ENCODE measurements around the gene NECTIN3. TPM values are rescaled to one million over a fixed set of nuclear protein-coding genes. Genes with fewer than 3 reads are reported as not detected.

The NECTIN3 gene
- total RNA-seq, 8 experiments from 2014 or later, result 17.1 to 93.0 (median 31.4) TPM

DNA sequence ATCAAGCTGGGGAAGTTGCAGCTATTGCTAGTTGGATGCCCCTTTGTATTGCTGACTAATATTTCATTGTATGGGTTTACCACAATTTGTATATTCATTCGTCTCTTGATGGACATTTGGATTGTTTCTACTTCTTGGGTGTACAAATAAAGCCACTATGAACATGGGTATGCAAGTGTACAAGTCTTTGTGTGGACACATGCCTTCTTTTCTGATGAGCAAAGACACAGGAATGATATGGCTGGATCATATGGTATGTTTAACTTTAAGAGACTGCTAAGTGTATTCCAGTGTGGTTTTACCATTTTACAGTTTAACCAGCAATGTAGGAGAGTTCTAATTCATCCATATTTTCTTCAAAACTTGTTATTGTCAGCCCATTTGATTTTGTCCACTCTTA is 32.2 kb downstream of the NECTIN3 start:
- ATAC-seq (replicated peaks in 6 of 8), result no peak
- no peak overlapping the region for H3K4me3 ChIP-seq
- H3K4me1 ChIP-seq (replicated peaks in 1 of 2), result no peaks in the 10 kb centered on the region
- H3K27ac ChIP-seq, result no peak overlapping the region
- in situ Hi-C loops (cut with MboI; ENCODE audit: low pct_unique_long_range_greater_than_20kb in 2 of 9, low sequenced_read_pairs in 9 of 9, unreplicated experiment in 9 of 9), result no loop called here
- 50 to 100% (median 83%) methylated on average over 1 of the region's 1 CpG; no CpG with 5 or more reads in 3 of the 10 experiments for WGBS, 10 experiments

DNA sequence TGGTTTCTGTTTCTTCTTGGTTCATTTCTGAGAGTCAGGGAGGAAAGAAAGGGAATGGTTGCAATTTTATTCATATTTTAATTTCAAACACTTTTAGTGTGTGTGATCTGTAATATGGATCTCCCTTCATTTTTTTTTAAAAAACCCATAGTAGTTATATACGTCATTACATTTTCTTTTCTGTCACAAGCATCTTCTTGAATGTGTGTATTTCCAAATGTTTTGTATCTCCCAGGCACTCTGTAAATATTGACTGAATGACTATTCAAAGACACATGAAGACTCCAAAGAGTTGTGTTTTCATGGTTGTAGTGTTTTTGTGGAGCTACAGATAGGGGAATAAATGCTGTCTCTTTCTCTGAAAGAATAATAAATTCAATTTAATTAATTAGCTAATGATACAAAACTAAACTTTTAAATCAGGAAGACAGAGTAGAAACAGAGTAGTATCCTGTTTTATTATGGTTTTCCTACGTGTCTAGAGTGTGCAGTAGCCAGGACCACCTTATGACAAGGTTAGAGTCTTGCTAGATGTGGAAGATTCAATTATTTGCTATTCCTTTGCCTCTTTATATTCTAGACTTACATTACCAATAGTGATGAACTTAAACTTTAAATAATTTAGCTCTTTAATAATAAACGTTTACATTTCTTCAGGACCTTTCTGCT is 35.5 kb downstream of the NECTIN3 start:
- Histone ChIP-seq H3K4me3 (no peak overlapping the region), H3K4me1 (replicated peaks in 1 of 2) (no peaks in the 10 kb centered on the region), H3K27ac (no peak overlapping the region)
- peak in 2 of 8 experiments; percentile 25 to 94 for ATAC-seq (replicated peaks in 6 of 8)
- 44 to 100% (median 75%) methylated on average over 1 to 3 of the region's 3 CpGs for WGBS, 10 experiments
- in situ Hi-C loops (cut with MboI; ENCODE audit: low pct_unique_long_range_greater_than_20kb in 2 of 9, low sequenced_read_pairs in 9 of 9, unreplicated experiment in 9 of 9), result no loop called here

DNA sequence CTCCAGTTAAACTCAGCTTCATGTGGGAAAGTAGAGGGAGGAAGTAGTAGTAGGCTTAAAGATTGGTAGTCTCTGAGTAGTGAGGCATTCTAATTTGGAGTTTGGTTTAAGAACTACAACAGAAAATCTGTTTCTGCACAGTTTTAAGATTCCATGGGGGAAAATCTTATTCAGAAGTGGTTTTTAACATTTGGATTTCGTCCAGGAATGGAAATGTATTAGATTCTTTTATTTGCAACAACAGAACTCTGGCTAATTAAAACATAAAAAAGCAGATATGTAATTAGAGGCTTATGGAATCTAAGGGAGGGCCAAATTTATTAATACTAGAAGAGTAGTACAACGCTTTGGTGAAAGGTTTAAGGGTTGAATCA is 36.0 kb downstream of the NECTIN3 start:
- peak in 1 of 8 experiments; percentile 42 for ATAC-seq (replicated peaks in 6 of 8)
- Histone ChIP-seq H3K4me1 (replicated peaks in 1 of 2) (no peaks in the 10 kb centered on the region), H3K4me3 (no peak overlapping the region), H3K27ac (no peak overlapping the region)
- WGBS, 10 experiments, result 4 to 100% (median 89%) methylated on average over 1 to 2 of the region's 2 CpGs
- in situ Hi-C loops (cut with MboI; ENCODE audit: low pct_unique_long_range_greater_than_20kb in 2 of 9, low sequenced_read_pairs in 9 of 9, unreplicated experiment in 9 of 9), result no loop called here

DNA sequence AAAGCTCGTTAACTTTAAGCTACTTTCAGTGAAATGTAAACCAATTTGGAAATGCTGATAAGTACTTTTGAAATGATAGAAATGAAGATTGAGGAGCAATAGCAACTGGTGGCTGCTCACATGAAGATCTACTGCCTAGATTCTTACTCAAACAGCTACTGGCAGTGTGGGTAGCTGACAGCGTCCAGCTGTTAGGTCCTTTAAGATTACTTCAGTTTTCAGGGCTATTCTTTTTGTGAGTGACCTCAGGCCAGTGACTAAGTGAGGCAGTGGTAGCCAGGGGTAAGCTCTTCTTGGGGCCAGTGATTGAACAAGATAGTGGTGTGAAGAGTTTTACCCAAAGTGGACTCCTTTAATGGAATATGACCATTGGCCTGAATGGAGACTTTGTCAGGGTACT is 41.3 kb downstream of the NECTIN3 start:
- 71 to 100% (median 87%) methylated on average over 1 to 2 of the region's 2 CpGs; no CpG with 5 or more reads in 1 of the 10 experiments for WGBS, 10 experiments
- in situ Hi-C loops (cut with MboI; ENCODE audit: low pct_unique_long_range_greater_than_20kb in 2 of 9, low sequenced_read_pairs in 9 of 9, unreplicated experiment in 9 of 9), result no loop called here
- H3K27ac ChIP-seq, result no peak overlapping the region
- peak in 1 of 8 experiments; percentile 23 for ATAC-seq (replicated peaks in 6 of 8)
- H3K4me1 ChIP-seq (replicated peaks in 1 of 2), result no peaks in the 10 kb centered on the region
- no peak overlapping the region for H3K4me3 ChIP-seq

DNA sequence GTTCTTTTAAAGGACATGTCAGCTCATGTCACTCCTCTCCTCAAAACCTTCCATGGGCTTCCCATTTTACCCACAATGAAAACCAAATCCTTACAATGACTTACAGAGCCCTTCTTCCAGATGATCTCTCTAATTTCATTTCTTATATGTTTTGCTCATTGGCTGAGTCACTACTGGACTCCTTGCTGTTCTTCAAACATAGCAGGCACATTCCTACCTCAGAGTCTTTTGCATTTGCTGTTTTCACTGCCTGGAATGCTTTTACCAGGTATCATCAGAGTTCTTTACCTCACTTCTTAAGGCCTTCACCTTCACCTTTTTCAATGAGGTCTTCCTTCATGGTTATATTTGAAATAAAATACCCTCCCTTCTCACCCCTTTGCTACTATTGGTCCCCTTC is 57.3 kb downstream of the NECTIN3 start:
- in situ Hi-C loops (cut with MboI; ENCODE audit: low pct_unique_long_range_greater_than_20kb in 2 of 9, low sequenced_read_pairs in 9 of 9, unreplicated experiment in 9 of 9), result no loop called here
- no peak overlapping the region for H3K4me3 ChIP-seq
- no peak overlapping the region for H3K27ac ChIP-seq
- peak in 2 of 8 experiments; percentile 31 to 39 for ATAC-seq (replicated peaks in 6 of 8)
- no peaks in the 10 kb centered on the region for H3K4me1 ChIP-seq (replicated peaks in 1 of 2)

DNA sequence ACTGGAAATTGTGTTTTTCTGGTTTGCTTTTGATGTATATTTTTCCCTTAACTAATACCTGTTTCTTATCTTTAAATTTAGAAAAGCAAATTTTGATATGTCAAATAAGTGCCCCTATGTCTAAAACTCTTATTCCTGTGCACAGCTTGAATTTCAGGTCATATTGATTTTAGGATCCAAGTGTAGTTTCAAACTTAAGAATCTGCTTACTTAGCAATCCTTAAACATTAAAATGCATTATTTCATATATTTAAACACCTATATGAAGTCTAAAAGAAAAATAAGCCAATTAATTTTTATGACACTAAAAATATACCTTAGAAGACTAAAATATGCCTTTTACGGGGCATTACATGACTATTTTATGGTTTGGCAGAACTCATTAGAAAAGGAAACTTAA is 59.2 kb downstream of the NECTIN3 start:
- in situ Hi-C loops (cut with MboI; ENCODE audit: low pct_unique_long_range_greater_than_20kb in 2 of 9, low sequenced_read_pairs in 9 of 9, unreplicated experiment in 9 of 9), result no loop called here
- no peak for ATAC-seq (replicated peaks in 6 of 8)
- Histone ChIP-seq H3K27ac (no peak overlapping the region), H3K4me1 (replicated peaks in 1 of 2) (no peaks in the 10 kb centered on the region), H3K4me3 (no peak overlapping the region)
- WGBS, 10 experiments, result 80 to 100% (median 100%) methylated on average over 1 of the region's 1 CpG; no CpG with 5 or more reads in 1 of the 10 experiments

DNA sequence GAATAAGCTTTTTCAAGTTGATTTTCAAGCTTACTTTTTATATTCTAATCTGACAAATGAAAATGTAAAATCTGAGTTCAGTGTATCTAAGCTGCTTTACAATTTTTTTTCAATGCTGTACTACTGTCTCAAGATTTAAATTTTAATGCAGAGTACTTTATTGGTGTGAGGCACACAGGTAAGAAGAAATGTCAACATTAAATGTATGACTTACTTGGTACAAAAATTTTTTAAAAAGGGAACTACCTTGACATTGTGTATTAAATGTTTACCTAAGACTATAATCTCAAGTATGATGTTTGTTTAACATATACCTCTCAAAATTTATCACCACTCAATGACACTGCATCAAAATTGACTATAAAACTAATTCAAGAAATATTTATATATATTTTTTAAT is 62.7 kb downstream of the NECTIN3 start:
- Histone ChIP-seq H3K4me1 (replicated peaks in 1 of 2) (no peaks in the 10 kb centered on the region), H3K27ac (no peak overlapping the region), H3K4me3 (no peak overlapping the region)
- in situ Hi-C loops (cut with MboI; ENCODE audit: low pct_unique_long_range_greater_than_20kb in 2 of 9, low sequenced_read_pairs in 9 of 9, unreplicated experiment in 9 of 9), result no loop called here
- ATAC-seq (replicated peaks in 6 of 8), result no peak

DNA sequence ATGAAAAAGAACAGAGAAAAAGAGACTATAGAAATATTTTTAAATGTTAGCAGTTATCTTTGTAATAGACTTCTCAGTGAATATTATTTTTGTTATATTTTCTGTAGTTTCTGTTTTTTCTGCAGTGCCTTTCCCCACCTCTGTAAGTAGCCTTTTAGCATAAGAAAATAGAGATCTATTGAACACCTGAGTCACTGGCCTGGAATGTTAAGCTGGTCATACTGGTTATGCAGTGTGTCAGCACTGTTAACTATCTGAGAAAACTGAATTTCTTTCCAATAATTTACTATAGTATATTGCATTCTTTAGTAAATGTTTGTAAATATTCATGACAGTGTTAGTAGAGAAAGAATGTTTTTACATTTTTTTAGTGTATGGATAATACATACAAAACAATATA is 79.8 kb downstream of the NECTIN3 start:
- Histone ChIP-seq H3K4me3 (no peak overlapping the region), H3K27ac (no peak overlapping the region), H3K4me1 (replicated peaks in 1 of 2) (no peaks in the 10 kb centered on the region)
- in situ Hi-C loops (cut with MboI; ENCODE audit: low pct_unique_long_range_greater_than_20kb in 2 of 9, low sequenced_read_pairs in 9 of 9, unreplicated experiment in 9 of 9), result no loop called here
- ATAC-seq (replicated peaks in 6 of 8), result peak in 3 of 8 experiments; percentile 40 to 79 (median 70)

DNA sequence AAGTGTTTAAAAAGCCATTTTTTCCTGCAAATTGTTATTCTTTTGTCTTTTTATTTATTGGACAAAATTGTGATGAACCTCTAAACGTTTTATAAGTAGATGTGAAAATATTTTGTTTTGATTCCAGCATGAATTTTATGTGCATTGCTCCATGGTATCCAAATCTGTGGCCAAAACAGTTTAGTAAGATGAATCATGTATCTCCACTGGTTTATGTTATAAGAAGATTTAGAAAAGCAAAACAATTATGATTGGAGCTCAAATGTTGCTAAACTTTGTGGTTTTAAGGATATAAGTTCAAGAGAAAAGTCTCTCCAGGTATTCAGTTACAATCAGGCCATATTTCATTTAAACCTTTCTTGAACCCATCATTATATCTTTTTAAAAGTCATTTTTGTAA is 80.9 kb downstream of the NECTIN3 start:
- in situ Hi-C loops (cut with MboI; ENCODE audit: low pct_unique_long_range_greater_than_20kb in 2 of 9, low sequenced_read_pairs in 9 of 9, unreplicated experiment in 9 of 9), result no loop called here
- no peak for ATAC-seq (replicated peaks in 6 of 8)
- no peak overlapping the region for H3K27ac ChIP-seq
- H3K4me3 ChIP-seq, result no peak overlapping the region
- H3K4me1 ChIP-seq (replicated peaks in 1 of 2), result no peaks in the 10 kb centered on the region
- 0 to 100% (median 60%) methylated on average over 1 of the region's 1 CpG; no CpG with 5 or more reads in 1 of the 10 experiments for WGBS, 10 experiments

DNA sequence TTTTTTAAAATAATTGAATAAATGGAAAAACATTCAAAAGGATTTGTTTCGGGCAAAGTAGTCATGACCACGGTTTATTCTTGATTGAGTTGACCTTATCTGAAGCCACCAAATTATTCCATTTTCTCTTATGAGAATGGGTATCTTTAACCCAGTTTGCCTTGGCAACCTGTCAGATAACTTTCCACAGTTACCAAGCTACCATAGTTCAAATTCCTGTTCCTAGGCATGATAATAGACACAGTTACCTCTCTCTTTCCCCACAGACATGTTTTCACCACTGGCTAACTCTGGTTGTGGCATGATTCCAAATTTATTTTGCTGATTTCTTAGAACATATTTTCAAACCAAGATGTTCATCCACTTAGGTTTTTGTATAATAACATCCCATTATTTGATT is 84.9 kb downstream of the NECTIN3 start:
- WGBS, 10 experiments, result 85 to 100% (median 95%) methylated on average over 2 of the region's 2 CpGs; no CpG with 5 or more reads in 1 of the 10 experiments

DNA sequence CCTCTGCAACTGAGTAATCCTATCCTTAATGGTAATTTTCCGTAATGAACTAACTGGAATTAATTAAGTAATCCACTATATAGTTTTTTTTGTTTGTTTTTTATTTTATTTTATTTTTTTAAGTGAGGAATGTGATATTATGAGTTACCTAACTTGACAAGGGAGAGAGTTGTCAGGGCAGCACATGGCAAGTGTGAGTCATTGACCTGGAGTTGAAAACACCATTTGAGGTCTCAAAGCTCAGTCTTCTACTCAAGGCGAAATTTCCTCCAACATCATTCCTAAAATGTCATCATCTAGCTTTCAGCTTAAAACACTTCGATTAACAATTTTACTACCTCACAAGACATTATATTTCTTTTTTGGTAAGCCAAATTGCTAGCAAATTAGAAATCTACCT is 87.8 kb downstream of the NECTIN3 start:
- H3K27ac ChIP-seq, result no peak overlapping the region
- no peak overlapping the region for H3K4me3 ChIP-seq
- no peak for ATAC-seq (replicated peaks in 6 of 8)
- in situ Hi-C loops (cut with MboI; ENCODE audit: low pct_unique_long_range_greater_than_20kb in 2 of 9, low sequenced_read_pairs in 9 of 9, unreplicated experiment in 9 of 9), result no loop called here
- no peaks in the 10 kb centered on the region for H3K4me1 ChIP-seq (replicated peaks in 1 of 2)
- 82 to 100% (median 94%) methylated on average over 1 to 3 of the region's 3 CpGs for WGBS, 10 experiments

More for the DNA sequence above, 84.9 kb downstream of the NECTIN3 start:
- no peak overlapping the region for H3K27ac ChIP-seq
- H3K4me1 ChIP-seq (replicated peaks in 1 of 2), result no peaks in the 10 kb centered on the region
- peak in 1 of 8 experiments; percentile 75 for ATAC-seq (replicated peaks in 6 of 8)
- H3K4me3 ChIP-seq, result no peak overlapping the region
- in situ Hi-C loops (cut with MboI; ENCODE audit: low pct_unique_long_range_greater_than_20kb in 2 of 9, low sequenced_read_pairs in 9 of 9, unreplicated experiment in 9 of 9), result no loop called here

DNA sequence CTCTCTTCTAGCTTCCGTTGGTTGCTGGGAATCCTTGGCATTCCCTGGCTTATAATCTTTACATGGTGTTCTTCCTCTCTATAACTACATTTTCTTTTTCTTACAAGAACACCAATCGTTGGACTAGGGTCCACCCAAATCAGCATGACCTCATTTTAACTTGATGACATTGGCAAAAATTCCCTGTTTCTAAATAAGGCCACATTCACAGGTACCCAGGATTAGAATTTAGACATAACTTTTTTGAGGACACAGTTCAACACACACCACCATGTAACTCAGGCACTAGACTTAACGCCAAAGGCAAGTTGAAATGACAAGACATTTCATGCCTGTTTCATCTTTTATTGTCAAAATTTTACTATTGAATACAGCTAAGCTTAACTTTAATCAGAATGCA is 93.0 kb downstream of the NECTIN3 start:
- WGBS, 10 experiments, result 89 to 100% (median 97%) methylated on average over 1 to 3 of the region's 3 CpGs; no CpG with 5 or more reads in 1 of the 10 experiments
- Histone ChIP-seq H3K27ac (no peak overlapping the region), H3K4me3 (no peak overlapping the region), H3K4me1 (replicated peaks in 1 of 2) (no peaks in the 10 kb centered on the region)
- no peak for ATAC-seq (replicated peaks in 6 of 8)
- in situ Hi-C loops (cut with MboI; ENCODE audit: low pct_unique_long_range_greater_than_20kb in 2 of 9, low sequenced_read_pairs in 9 of 9, unreplicated experiment in 9 of 9), result no loop called here

DNA sequence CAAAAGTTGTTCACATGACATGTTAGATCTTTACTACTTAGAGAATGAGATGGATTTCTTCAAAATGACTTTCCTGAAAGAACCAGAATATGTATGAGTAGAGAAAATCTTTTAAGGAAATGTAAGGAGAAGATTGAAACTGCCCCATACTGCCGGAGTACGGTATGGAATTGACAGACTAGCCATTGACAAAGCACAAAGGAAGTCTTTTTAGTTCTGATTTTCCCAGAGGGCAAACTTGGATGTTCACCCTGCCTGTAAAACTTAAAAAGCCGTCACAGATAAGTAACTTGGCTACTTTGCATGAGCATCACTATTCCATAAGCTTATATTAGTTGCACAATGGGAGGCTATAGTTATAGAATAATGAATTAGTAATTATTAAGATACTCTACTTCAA is 93.8 kb downstream of the NECTIN3 start:
- no peak for ATAC-seq (replicated peaks in 6 of 8)

DNA sequence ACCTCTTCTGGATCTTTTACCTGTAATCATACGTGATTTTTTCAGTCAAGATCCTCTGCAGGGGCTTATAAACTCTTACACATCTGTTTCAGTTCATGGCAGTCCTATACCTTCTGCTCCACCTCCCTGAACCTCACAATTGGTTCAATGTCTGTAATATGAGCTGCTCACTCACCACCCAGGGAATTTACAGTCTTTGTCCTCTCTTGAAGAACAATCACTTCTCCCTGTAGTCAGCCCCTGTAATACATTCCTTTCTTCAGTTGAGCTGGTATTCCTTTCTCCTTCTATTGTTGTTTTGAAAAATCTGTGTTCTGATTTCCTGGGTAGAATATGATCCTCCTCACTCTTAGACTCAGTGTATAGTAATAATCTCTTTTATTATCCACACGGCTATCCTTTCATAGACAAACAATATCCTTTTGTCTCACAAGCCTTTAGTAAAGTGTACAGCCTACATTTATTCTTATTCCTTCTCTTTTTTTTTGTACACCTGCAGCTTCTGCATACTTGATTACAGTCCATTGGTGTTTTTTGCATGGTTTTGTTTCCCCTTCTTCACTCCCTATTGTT is 101.8 kb downstream of the NECTIN3 start:
- H3K4me3 ChIP-seq, result no peak overlapping the region
- no peak overlapping the region for H3K27ac ChIP-seq
- 45 to 100% (median 65%) methylated on average over 1 to 2 of the region's 2 CpGs; no CpG with 5 or more reads in 1 of the 10 experiments for WGBS, 10 experiments
- ATAC-seq (replicated peaks in 6 of 8), result peak in 4 of 8 experiments; percentile 18 to 46 (median 30)
- in situ Hi-C loops (cut with MboI; ENCODE audit: low pct_unique_long_range_greater_than_20kb in 2 of 9, low sequenced_read_pairs in 9 of 9, unreplicated experiment in 9 of 9), result no loop called here
- H3K4me1 ChIP-seq (replicated peaks in 1 of 2), result peaks cover 0 to 3% of the 10 kb centered on the region in 2 donors

More for the DNA sequence above, 93.8 kb downstream of the NECTIN3 start:
- Histone ChIP-seq H3K4me1 (replicated peaks in 1 of 2) (no peaks in the 10 kb centered on the region), H3K4me3 (no peak overlapping the region), H3K27ac (no peak overlapping the region)
- in situ Hi-C loops (cut with MboI; ENCODE audit: low pct_unique_long_range_greater_than_20kb in 2 of 9, low sequenced_read_pairs in 9 of 9, unreplicated experiment in 9 of 9), result no loop called here
- 90 to 100% (median 97%) methylated on average over 1 to 3 of the region's 3 CpGs; no CpG with 5 or more reads in 1 of the 10 experiments for WGBS, 10 experiments
